Activated CD4-positive, alpha-beta T cell treated with anti-CD3 and anti-CD28 coated beads for 1 hour (primary cell): ENCODE data around the gene PPFIBP1.
A peak's percentile ranks its signal among the peaks of the same experiment; 100 is the strongest.

Source experiments
- DNase-seq: peaks from one replicate; pipeline ENCODE4 v3.0.0-alpha.2; 2020

PPFIBP1 gene

GRCh38 chr12:27673101-27673718 is 149.2 kb downstream of the PPFIBP1 start:
- no peak for DNase-seq

GRCh38 chr12:27674989-27675388 is 151.0 kb downstream of the PPFIBP1 start:
- DNase-seq: no peak

GRCh38 chr12:27680619-27681018 is 156.6 kb downstream of the PPFIBP1 start:
- no peak for DNase-seq

- DNase-seq: no peak
Measured at GRCh38 chr12:27682534-27682933, 158.5 kb downstream of the PPFIBP1 start.

GRCh38 chr12:27685274-27685673 is 161.3 kb downstream of the PPFIBP1 start:
- no peak for DNase-seq

- DNase-seq: no peak
Measured at GRCh38 chr12:27686147-27686546, 162.1 kb downstream of the PPFIBP1 start.

GRCh38 chr12:27688671-27689070 is 164.7 kb downstream of the PPFIBP1 start:
- no peak for DNase-seq

- no peak for DNase-seq
Measured at GRCh38 chr12:27689558-27690180, 165.7 kb downstream of the PPFIBP1 start.

- no peak for DNase-seq
Measured at GRCh38 chr12:27693403-27693802, 169.4 kb downstream of the PPFIBP1 start.

GRCh38 chr12:27695556-27696292 is 171.7 kb downstream of the PPFIBP1 start:
- DNase-seq: no peak

- DNase-seq: no peak
Measured at GRCh38 chr12:27696293-27696652, 172.3 kb downstream of the PPFIBP1 start, which contains the start of gene REP15. Gene REP15, plus strand, starts transcription at chr12:27696447. Its CDS starts 116 bp downstream, at chr12:27696563.

GRCh38 chr12:27696864-27697564 is 173.0 kb downstream of the PPFIBP1 start:
- DNase-seq: no peak

GRCh38 chr12:27703720-27704452 is 179.9 kb downstream of the PPFIBP1 start:
- DNase-seq: peak; percentile 37

- no peak for DNase-seq
Measured at GRCh38 chr12:27705263-27705662, 181.3 kb downstream of the PPFIBP1 start.

- no peak for DNase-seq
Measured at GRCh38 chr12:27707216-27707615, 183.2 kb downstream of the PPFIBP1 start.

GRCh38 chr12:27709212-27709931 is 185.4 kb downstream of the PPFIBP1 start:
- DNase-seq: no peak

- no peak for DNase-seq
Measured at GRCh38 chr12:27709932-27710591, 186.1 kb downstream of the PPFIBP1 start.

GRCh38 chr12:27710592-27711316 is 186.7 kb downstream of the PPFIBP1 start, which contains the start of gene MRPS35:
Gene MRPS35, plus strand, starts transcription at chr12:27710832. Its CDS starts 12 bp downstream, at chr12:27710844.
- peak; percentile 85 for DNase-seq

- DNase-seq: no peak
Measured at GRCh38 chr12:27711317-27711682, 187.3 kb downstream of the PPFIBP1 start.

GRCh38 chr12:27711967-27712366 is 188.0 kb downstream of the PPFIBP1 start:
- DNase-seq: no peak

GRCh38 chr12:27723212-27723611 is 199.2 kb downstream of the PPFIBP1 start:
- DNase-seq: no peak
